ENCODE data around the gene RRP9.

RRP9 gene

GRCh38 chr3:51896607-51897305, 44.9 kb downstream of the RRP9 start:
- DNase-seq: no peak

DNA sequence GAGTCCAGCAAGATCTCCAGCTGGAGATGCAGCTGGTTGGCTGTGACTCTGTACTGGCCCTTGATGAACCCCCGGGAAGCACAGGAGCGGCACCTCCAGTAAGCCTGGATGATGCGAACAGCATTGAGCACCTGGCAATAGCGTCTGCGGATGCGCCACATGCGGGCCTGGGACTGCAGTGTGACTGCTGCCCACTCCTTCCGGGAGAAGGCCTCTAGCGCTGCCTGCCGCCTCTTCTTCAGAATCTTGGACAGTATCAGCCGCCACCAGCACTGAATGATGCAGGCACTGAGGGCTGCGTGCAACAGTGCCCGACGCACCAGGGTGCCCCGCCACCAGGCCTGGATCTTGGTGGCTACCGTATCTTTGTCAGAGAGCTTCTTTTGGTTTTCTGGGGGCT, 46.8 kb downstream of the RRP9 start:
- DNase-seq: no peak

- no peak for DNase-seq
Observed at GRCh38 chr3:51894391-51894790, 47.3 kb downstream of the RRP9 start.

- no peak for DNase-seq
Observed at GRCh38 chr3:51891242-51892039, 50.3 kb downstream of the RRP9 start.

DNA sequence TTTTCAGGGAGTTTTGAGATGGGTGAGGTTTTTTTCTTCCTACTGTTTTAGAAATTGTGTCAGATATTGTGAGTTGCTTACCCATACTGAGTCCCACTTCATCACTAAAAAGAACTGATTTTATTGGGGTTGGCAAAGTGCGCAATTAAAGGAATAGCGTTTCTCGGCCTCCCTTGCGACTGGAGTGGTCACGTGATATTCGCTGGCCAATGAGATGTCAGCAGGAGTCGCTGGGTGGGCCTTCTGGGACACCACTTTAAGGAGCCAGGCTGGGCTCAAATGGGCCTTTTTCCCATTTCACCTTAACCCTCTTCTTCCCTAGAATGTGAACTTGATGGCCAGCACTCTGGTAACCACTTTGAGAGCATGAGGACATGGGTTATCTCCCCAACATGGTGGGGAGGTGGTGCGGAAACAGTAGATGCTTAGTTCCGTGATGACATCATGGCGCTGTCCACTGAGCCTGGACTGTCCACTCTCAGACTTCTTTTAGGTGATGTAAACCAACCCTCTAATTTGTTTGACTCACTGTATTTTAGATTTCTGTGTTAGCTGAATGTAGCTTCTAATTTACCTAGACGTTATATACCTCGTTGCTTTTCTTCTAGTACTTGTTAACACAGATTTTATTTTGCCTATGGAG, 53.1 kb downstream of the RRP9 start:
- no peak for DNase-seq

DNA sequence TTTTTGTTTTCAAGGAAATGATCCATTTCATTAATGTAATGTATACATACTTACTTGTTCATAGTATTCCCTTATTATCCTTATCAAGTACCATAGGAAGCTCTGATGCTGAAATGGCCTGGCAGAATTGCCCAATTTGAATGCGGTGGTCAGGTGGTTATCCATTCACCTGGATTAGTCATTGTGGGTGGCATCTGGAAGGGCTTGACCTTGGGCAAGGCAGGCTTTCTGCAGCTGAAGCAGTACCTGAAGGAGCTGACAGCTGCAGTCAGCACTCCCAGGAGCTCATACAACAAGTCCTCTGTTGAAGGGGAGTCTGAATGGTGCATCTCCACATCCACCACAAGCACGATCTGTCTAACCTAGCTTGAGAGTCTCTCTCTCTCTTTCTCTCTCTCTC, 54.1 kb downstream of the RRP9 start:
- no peak for DNase-seq

DNA sequence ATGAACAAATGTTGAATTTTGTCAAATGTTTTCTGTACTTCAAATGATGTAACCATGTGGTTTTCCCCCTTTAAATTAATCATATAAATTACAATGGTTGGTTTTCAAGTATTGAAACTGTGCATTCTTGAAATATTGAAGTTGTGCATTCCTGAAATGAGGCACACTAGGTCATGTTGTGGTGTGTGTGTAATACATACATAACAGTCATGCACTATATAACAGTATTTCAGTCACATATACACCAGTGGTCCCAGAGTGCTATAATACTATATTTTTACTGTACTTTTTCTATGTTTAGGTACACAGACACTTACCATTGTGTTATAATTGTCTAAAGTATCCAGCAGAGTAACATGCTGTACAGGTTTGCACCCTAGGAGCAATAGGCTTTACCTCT, 55.3 kb downstream of the RRP9 start:
- DNase-seq: no peak
